HEK293 (cell line): ENCODE measurements around the gene TIRAP.

ENCODE experiments used
- ZIC2 ChIP-seq: fragments of 450-650 bp; formaldehyde crosslinking; IDR thresholded peaks from 2 replicates; pipeline ENCODE4 v1.5.1; 2016; ENCODE audit warnings: missing biosample characterization, missing genetic modification characterization
- ZNF10 ChIP-seq: fragments of 450-650 bp; formaldehyde crosslinking; IDR thresholded peaks from 2 replicates; pipeline ENCODE4 v1.5.1; 2017; ENCODE audit warnings: missing biosample characterization, missing genetic modification characterization
- ZNF138 ChIP-seq: fragments of 450-650 bp; formaldehyde crosslinking; IDR thresholded peaks from 2 replicates; pipeline ENCODE4 v1.5.1; 2016; ENCODE audit warnings: missing biosample characterization, missing genetic modification characterization, borderline replicate concordance
- ZNF2 ChIP-seq: fragments of 450-650 bp; formaldehyde crosslinking; IDR thresholded peaks from 2 replicates; pipeline ENCODE4 v1.5.1; 2016; ENCODE audit warnings: missing biosample characterization, missing genetic modification characterization
- ZNF221 ChIP-seq: fragments of 450-650 bp; formaldehyde crosslinking; IDR thresholded peaks from 2 replicates; pipeline ENCODE4 v1.5.1; 2017; ENCODE audit warnings: missing biosample characterization, missing genetic modification characterization, borderline replicate concordance
- ZNF223 ChIP-seq: fragments of 450-650 bp; formaldehyde crosslinking; IDR thresholded peaks from 2 replicates; pipeline ENCODE4 v1.5.1; 2016; ENCODE audit warnings: missing biosample characterization, missing genetic modification characterization
- ZNF76 ChIP-seq: fragments of 450-650 bp; formaldehyde crosslinking; IDR thresholded peaks from 2 replicates; pipeline ENCODE4; 2016; ENCODE audit warnings: low read depth, missing biosample characterization, missing genetic modification characterization, borderline replicate concordance
- ZNF768 ChIP-seq: fragments of 450-650 bp; formaldehyde crosslinking; IDR thresholded peaks from 2 replicates; pipeline ENCODE4 v1.5.1; 2018; ENCODE audit warnings: missing biosample characterization, mild to moderate bottlenecking, missing genetic modification characterization
- TF ChIP-seq, protein P1 (sequence below): fragments of 450-650 bp; formaldehyde crosslinking; IDR thresholded peaks from 2 replicates; pipeline ENCODE4 v1.5.1; 2016; ENCODE audit warnings: missing biosample characterization, missing genetic modification characterization
- TF ChIP-seq, protein P2 (sequence below): fragments of 450-650 bp; formaldehyde crosslinking; IDR thresholded peaks from 2 replicates; pipeline ENCODE4 v1.5.1; 2016; ENCODE audit warnings: missing biosample characterization, missing genetic modification characterization
- TF ChIP-seq, protein P3 (sequence below): fragments of 450-650 bp; formaldehyde crosslinking; IDR thresholded peaks from 2 replicates; pipeline ENCODE4 v1.5.1; 2016; ENCODE audit warnings: missing biosample characterization, missing genetic modification characterization
- TF ChIP-seq, protein P4 (sequence below): fragments of 450-650 bp; formaldehyde crosslinking; IDR thresholded peaks from 2 replicates; pipeline ENCODE4 v1.5.1; 2016; ENCODE audit warnings: missing biosample characterization, missing genetic modification characterization, low read depth

DNA sequence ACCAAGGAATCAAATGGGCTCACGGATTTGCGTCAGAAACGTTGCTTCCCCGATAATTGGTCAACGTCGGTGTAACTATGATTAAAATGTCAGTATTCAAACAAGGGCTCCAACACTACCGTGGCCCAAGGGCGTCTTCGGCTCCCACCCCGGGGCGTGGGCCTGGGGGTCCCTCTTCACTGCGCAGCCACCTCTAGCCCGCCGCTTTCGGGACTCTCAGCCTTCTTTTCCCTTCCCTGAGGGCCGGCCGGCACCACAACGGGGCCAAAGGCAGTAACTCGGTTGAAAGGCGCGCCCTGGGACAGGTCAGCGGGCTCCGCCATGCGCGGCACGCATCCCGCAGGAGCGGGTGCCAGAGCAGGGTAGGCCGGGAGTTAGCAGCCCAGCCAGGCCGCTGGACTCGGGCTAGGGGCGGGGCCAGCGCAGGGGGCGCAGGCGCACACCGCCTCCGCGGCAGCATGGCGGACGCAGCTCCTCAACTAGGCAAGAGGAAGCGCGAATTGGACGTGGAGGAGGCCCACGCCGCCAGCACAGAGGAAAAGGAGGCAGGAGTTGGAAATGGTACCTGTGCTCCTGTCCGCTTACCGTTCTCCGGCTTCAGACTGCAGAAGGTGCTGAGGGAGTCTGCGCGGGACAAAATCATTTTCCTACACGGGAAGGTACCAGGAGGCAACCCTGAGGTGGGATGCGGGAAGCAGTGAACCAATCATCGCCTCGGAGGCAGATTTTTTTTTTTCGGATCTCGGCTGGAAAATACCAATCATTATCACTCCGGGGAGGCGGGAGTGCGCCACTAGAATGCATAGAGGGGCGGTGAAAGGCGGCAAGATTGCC lies 20.9 kb downstream of the TIRAP start, which contains the start of gene DCPS:
- TF ChIP-seq ZNF221 (no peak), ZIC2 (tag by site-specific recombination) (no peak), ZNF223 (tag by site-specific recombination) (no peak), ZNF768 (tag by site-specific recombination) (no peak), ZNF2 (tag by site-specific recombination) (peak; percentile 72; the same call in 1 of the 2 replicates), ZNF10 (tag by site-specific recombination) (0 out of 2 replicates have a peak, but pooled peaks have one; percentile 10), ZNF138 (tag by site-specific recombination) (no peak), ZNF76 (tag by site-specific recombination) (peak; percentile 63)
- TF ChIP-seq, protein P1, sequence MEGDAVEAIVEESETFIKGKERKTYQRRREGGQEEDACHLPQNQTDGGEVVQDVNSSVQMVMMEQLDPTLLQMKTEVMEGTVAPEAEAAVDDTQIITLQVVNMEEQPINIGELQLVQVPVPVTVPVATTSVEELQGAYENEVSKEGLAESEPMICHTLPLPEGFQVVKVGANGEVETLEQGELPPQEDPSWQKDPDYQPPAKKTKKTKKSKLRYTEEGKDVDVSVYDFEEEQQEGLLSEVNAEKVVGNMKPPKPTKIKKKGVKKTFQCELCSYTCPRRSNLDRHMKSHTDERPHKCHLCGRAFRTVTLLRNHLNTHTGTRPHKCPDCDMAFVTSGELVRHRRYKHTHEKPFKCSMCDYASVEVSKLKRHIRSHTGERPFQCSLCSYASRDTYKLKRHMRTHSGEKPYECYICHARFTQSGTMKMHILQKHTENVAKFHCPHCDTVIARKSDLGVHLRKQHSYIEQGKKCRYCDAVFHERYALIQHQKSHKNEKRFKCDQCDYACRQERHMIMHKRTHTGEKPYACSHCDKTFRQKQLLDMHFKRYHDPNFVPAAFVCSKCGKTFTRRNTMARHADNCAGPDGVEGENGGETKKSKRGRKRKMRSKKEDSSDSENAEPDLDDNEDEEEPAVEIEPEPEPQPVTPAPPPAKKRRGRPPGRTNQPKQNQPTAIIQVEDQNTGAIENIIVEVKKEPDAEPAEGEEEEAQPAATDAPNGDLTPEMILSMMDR (tag by site-specific recombination), result no peak
- TF ChIP-seq, protein P2, sequence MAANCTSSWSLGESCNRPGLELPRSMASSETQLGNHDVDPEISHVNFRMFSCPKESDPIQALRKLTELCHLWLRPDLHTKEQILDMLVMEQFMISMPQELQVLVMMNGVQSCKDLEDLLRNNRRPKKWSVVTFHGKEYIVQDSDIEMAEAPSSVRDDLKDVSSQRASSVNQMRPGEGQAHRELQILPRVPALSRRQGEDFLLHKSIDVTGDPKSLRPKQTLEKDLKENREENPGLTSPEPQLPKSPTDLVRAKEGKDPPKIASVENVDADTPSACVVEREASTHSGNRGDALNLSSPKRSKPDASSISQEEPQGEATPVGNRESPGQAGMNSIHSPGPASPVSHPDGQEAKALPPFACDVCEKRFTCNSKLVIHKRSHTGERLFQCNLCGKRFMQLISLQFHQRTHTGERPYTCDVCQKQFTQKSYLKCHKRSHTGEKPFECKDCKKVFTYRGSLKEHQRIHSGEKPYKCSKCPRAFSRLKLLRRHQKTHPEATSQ (tag by site-specific recombination), result no peak
- TF ChIP-seq, protein P3, sequence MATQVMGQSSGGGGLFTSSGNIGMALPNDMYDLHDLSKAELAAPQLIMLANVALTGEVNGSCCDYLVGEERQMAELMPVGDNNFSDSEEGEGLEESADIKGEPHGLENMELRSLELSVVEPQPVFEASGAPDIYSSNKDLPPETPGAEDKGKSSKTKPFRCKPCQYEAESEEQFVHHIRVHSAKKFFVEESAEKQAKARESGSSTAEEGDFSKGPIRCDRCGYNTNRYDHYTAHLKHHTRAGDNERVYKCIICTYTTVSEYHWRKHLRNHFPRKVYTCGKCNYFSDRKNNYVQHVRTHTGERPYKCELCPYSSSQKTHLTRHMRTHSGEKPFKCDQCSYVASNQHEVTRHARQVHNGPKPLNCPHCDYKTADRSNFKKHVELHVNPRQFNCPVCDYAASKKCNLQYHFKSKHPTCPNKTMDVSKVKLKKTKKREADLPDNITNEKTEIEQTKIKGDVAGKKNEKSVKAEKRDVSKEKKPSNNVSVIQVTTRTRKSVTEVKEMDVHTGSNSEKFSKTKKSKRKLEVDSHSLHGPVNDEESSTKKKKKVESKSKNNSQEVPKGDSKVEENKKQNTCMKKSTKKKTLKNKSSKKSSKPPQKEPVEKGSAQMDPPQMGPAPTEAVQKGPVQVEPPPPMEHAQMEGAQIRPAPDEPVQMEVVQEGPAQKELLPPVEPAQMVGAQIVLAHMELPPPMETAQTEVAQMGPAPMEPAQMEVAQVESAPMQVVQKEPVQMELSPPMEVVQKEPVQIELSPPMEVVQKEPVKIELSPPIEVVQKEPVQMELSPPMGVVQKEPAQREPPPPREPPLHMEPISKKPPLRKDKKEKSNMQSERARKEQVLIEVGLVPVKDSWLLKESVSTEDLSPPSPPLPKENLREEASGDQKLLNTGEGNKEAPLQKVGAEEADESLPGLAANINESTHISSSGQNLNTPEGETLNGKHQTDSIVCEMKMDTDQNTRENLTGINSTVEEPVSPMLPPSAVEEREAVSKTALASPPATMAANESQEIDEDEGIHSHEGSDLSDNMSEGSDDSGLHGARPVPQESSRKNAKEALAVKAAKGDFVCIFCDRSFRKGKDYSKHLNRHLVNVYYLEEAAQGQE (tag by site-specific recombination), result no peak
- TF ChIP-seq, protein P4, sequence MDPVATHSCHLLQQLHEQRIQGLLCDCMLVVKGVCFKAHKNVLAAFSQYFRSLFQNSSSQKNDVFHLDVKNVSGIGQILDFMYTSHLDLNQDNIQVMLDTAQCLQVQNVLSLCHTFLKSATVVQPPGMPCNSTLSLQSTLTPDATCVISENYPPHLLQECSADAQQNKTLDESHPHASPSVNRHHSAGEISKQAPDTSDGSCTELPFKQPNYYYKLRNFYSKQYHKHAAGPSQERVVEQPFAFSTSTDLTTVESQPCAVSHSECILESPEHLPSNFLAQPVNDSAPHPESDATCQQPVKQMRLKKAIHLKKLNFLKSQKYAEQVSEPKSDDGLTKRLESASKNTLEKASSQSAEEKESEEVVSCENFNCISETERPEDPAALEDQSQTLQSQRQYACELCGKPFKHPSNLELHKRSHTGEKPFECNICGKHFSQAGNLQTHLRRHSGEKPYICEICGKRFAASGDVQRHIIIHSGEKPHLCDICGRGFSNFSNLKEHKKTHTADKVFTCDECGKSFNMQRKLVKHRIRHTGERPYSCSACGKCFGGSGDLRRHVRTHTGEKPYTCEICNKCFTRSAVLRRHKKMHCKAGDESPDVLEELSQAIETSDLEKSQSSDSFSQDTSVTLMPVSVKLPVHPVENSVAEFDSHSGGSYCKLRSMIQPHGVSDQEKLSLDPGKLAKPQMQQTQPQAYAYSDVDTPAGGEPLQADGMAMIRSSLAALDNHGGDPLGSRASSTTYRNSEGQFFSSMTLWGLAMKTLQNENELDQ (tag by site-specific recombination), result no peak
